ENCODE data around the gene SCFD2. TPM values are rescaled to one million over a fixed set of nuclear protein-coding genes. Genes with fewer than 3 reads are reported as not detected.
A peak's percentile ranks its signal among the peaks of the same experiment; 100 is the strongest.

Gene SCFD2
- total and polyA plus RNA-seq, 9 donors: 5.1 to 42.1 (median 13.5) TPM

GRCh38 chr4:53130896-53131561 is 234.8 kb downstream of the SCFD2 start:
- TF ChIP-seq CTCF (IDR thresholded peaks at IDR 0.05) (no peak), POLR2A (IDR thresholded peaks at IDR 0.05) (no peak), EP300 (IDR thresholded peaks at IDR 0.05) (no peak)
- Histone ChIP-seq H3K27me3 (no peaks in the 10 kb centered on the region), H3K36me3 (no peaks in the 10 kb centered on the region), H3K4me1 (ENCODE audit: insufficient read depth) (peaks cover 6% of the 10 kb centered on the region), H3K4me3 (no peak overlapping the region), H3K27ac (no peak overlapping the region), H3K9me3 (no peaks in the 10 kb centered on the region)
- intact Hi-C loops (cut with DNase I): no loop called here
- no peak for DNase-seq
- 90 to 95% (median 94%) methylated on average over 5 of the region's 5 CpGs for WGBS, 3 donors

DNA sequence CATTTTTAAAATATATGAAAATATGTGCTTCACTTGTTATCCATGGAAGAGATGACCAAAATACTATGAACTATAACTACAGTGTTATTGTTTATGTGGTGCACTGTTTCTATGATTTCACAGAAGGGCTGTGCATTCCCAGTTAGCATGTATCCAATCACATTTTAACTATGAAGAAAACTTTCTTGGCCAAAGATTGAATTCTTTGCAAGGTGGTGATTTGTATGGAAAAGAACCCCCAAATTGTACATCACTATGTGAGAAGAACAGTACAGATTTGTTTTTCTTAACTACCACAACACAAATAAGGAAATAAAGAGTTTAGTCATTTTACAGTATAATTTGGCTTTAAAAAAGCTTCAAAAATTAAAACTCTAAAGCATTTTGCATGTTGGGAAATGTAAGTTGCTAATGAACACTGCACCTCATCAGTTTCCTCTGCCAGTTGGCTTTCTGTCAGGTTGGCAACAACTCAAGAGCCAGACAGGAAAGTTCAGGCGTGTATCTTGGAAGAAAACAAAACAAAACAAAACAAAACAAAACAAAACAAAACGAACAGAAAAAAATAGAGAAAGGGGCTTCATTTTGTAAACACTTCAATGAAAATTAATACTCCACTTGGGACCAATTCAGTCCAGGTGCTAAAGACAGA is 237.0 kb downstream of the SCFD2 start:
- Histone ChIP-seq H3K27me3 (no peaks in the 10 kb centered on the region), H3K4me3 (no peak overlapping the region), H3K4me1 (ENCODE audit: insufficient read depth) (peaks cover 6% of the 10 kb centered on the region), H3K36me3 (no peaks in the 10 kb centered on the region), H3K27ac (no peak overlapping the region), H3K9me3 (no peaks in the 10 kb centered on the region)
- 2 to 5% (median 4%) methylated on average over 2 of the region's 2 CpGs for WGBS, 3 donors
- peak; percentile 63 to 77 (median 67) for DNase-seq
- TF ChIP-seq POLR2A (IDR thresholded peaks at IDR 0.05) (no peak), EP300 (IDR thresholded peaks at IDR 0.05) (no peak), CTCF (IDR thresholded peaks at IDR 0.05) (no peak)
- intact Hi-C loops (cut with DNase I): no loop called here

GRCh38 chr4:53128231-53128630 is 237.6 kb downstream of the SCFD2 start:
- intact Hi-C loops (cut with DNase I): no loop called here

DNA sequence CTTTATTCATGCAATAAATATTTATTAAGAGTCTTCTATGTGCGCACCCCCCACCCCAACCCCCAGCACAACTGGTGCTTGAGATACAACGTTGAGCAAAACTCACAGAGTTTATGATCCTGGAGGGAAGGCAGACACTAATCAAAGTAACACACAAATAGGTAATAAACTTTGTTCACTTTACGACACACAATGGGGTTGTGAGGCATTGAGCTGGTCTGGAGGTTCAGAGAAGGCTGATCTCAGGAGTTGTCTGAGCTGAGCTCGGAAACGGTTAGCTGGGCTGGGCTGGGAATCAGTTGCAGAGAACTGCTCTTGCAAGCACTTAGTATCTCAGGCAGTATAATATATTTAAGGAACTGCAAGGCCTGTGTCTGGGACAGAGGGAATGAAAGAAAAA is 238.5 kb downstream of the SCFD2 start:
- DNase-seq: no peak
- TF ChIP-seq CTCF (IDR thresholded peaks at IDR 0.05): no peak
- TF ChIP-seq POLR2A (IDR thresholded peaks at IDR 0.05): no peak
- TF ChIP-seq EP300 (IDR thresholded peaks at IDR 0.05): no peak
- Histone ChIP-seq H3K36me3 (no peaks in the 10 kb centered on the region), H3K9me3 (no peaks in the 10 kb centered on the region), H3K27ac (no peak overlapping the region), H3K27me3 (no peaks in the 10 kb centered on the region), H3K4me1 (ENCODE audit: insufficient read depth) (peaks cover 6% of the 10 kb centered on the region), H3K4me3 (no peak overlapping the region)
- 87 to 88% (median 88%) methylated on average over 5 of the region's 5 CpGs for WGBS, 3 donors
- intact Hi-C loops (cut with DNase I): no loop called here

More at GRCh38 chr4:53128231-53128630, 237.6 kb downstream of the SCFD2 start:
- H3K4me3 ChIP-seq: no peak overlapping the region
- no peaks in the 10 kb centered on the region for H3K27me3 ChIP-seq
- no peaks in the 10 kb centered on the region for H3K36me3 ChIP-seq
- TF ChIP-seq CTCF (IDR thresholded peaks at IDR 0.05) (no peak), POLR2A (IDR thresholded peaks at IDR 0.05) (no peak), EP300 (IDR thresholded peaks at IDR 0.05) (no peak)
- H3K9me3 ChIP-seq: no peaks in the 10 kb centered on the region
- WGBS, 3 donors: 60 to 68% (median 64%) methylated on average over 4 of the region's 4 CpGs
- H3K4me1 ChIP-seq (ENCODE audit: insufficient read depth): peaks cover 6% of the 10 kb centered on the region
- no peak for DNase-seq
- H3K27ac ChIP-seq: no peak overlapping the region

Data from ovary (tissue), 9 donors.